GM13977 (cell line): Measurements from ENCODE around the gene MED15.
"Not testable (repeated sequence)": the region's sequence is repeated elsewhere in the genome, so short reads cannot be mapped to it uniquely, and the experiment has no call there.

Experiments
- DNase-seq: peaks from one replicate; pipeline ENCODE4 v3.0.0; 2012; ENCODE audit warnings: low spot score
- in situ Hi-C: fragments of 300-500 bp; cut with MboI; formaldehyde crosslinking; loops from one replicate; pipeline ENCODE4 v1.12.0; 2022; ENCODE audit warnings: low sequenced_read_pairs, low pct_unique_long_range_greater_than_20kb, mixed read lengths, inconsistent platforms; ENCODE audit not compliant: unreplicated experiment
- TF ChIP-seq, protein P1 (sequence below): IDR thresholded peaks from 2 replicates; pipeline ENCODE4 v1.5.1; 2012; ENCODE audit warnings: mild to moderate bottlenecking, control low read depth; ENCODE audit not compliant: insufficient read depth; ENCODE audit errors: extremely low read depth, missing control alignments

The MED15 gene

DNA sequence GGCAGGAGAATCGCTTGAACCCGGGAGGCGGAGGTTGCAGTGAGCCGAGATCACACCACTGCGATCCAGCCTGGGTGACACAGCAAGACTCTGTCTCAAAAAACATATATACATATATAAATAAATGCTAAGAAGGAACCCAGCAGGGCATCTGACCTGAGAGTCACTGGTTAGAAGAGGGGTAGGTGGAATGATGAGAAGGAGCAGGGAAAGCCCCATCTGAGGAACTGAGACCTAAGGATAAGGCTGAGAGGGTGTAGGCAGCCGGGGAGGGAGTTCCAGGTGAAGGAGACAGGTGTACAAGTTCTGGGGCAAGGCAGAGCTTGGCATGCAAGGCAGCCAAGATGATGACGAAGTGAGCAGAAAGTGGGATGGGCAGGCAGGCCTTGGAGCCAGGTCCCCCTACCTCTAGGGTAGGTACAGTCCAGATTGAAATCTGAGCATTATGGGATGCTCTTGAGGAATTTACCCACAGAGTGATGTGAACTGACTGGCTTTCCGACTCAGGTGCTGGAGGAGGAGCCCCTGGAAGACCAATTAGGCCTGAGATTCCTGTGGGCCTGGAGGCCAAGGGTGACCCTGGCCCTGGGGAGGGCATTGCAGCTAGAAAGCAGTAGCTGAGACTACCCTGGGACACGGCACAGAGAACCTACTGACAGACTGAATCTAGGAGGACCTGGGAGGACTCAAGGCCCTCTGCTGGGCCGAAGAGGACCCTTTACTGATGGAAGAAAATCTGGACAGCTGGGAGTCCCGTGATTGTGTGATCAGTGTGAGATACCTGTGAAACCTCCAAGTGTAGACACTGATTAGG, 34.6 kb upstream of the MED15 start:
- in situ Hi-C loops, result no loop called here
- no peak for DNase-seq
- TF ChIP-seq, protein P1, sequence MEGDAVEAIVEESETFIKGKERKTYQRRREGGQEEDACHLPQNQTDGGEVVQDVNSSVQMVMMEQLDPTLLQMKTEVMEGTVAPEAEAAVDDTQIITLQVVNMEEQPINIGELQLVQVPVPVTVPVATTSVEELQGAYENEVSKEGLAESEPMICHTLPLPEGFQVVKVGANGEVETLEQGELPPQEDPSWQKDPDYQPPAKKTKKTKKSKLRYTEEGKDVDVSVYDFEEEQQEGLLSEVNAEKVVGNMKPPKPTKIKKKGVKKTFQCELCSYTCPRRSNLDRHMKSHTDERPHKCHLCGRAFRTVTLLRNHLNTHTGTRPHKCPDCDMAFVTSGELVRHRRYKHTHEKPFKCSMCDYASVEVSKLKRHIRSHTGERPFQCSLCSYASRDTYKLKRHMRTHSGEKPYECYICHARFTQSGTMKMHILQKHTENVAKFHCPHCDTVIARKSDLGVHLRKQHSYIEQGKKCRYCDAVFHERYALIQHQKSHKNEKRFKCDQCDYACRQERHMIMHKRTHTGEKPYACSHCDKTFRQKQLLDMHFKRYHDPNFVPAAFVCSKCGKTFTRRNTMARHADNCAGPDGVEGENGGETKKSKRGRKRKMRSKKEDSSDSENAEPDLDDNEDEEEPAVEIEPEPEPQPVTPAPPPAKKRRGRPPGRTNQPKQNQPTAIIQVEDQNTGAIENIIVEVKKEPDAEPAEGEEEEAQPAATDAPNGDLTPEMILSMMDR, result no peak

- TF ChIP-seq, protein P1, result no peak
- in situ Hi-C loops, result no loop called here
Observed at GRCh38 chr22:20475115-20475436, 32.3 kb upstream of the MED15 start.

DNA sequence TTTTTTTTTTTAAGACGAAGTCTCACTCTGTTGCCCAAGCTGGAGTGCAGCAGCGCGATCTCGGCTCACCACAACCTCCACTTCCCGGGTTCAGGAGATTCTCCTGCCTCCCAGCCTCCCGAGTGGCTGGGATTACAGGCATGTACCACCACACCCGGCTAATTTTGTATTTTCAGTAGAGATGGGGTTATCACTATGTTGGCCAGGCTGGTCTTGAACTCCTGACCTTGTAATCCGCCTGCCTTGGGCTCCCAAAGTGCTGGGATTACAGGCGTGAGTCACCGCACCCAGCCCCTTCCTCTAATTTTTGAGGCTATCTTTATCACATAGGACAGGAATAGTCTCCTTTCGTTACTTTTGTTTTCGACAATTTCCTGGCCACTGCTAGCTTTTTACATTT, 31.8 kb upstream of the MED15 start:
- DNase-seq, in situ Hi-C loops: not testable (repeated sequence)

More at GRCh38 chr22:20475115-20475436, 32.3 kb upstream of the MED15 start:
- DNase-seq, result no peak

DNA sequence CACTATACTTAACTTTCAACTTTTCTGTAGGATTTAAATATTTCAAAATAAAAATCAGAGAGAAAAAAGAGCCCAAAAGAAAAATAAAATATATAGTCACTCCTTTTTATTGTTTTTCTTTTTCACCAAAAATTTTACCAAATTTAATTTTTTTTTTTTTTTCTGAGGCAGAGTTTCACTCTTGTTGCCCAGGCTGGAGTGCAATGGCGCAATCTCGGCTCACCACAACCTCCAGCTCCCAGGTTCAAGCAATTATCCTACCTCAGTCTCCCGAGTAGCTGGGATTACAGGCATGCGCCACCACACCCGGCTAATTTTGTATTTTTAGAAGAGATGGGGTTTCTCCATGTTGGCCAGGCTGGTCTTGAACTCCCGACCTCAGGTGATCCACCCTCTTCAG, 29.4 kb upstream of the MED15 start:
- in situ Hi-C loops, DNase-seq: not testable (repeated sequence)

DNA sequence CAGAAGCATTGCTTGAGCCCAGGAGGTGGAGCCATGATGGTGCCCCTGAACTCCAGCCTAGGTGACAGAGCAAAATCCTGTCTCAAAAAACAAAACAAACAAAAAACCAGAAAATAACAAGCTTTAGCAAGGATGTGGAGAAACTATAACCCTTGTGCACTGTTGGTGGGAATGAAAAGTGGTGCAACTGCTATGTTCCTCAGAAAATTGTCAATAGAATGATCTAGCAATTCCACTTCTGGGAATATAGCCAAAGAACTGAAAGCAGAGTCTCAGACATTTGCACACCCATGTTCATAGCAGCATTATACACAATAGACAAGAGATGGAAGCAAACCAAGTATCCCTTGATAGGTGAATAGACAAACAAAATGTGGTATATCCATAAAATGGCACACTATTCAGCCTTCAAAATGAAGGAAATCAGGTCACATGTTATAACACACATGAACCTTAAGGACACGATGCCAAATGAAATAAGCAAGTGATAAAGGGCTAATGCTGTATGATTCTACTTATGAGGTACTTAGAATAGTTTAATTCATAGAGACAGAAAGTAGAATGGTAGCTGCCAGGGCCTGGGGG, 27.7 kb upstream of the MED15 start:
- TF ChIP-seq, protein P1, result no peak
- in situ Hi-C loops, result no loop called here
- no peak for DNase-seq

DNA sequence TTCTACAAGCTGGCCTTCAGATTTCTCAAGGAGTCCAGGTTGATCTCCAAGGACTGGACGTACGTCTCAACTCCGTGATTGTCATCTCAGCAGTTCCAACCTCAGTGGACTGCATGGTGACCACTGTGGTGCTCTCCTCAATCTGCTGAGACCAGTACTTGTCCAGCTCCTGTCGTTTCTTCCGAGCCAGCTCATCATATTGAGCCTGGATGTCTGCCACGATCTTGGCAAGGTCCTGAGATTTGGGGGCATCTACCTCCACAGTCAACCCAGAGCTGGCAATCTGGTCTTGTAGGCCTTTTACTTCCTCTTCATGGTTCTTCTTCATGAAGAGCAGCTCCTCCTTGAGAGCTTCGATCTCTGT, 24.3 kb upstream of the MED15 start:
- DNase-seq, in situ Hi-C loops: not testable (repeated sequence)

- in situ Hi-C loops, result no loop called here
- no peak for DNase-seq
- TF ChIP-seq, protein P1, result no peak
Observed at GRCh38 chr22:20483771-20484170, 23.6 kb upstream of the MED15 start.

DNA sequence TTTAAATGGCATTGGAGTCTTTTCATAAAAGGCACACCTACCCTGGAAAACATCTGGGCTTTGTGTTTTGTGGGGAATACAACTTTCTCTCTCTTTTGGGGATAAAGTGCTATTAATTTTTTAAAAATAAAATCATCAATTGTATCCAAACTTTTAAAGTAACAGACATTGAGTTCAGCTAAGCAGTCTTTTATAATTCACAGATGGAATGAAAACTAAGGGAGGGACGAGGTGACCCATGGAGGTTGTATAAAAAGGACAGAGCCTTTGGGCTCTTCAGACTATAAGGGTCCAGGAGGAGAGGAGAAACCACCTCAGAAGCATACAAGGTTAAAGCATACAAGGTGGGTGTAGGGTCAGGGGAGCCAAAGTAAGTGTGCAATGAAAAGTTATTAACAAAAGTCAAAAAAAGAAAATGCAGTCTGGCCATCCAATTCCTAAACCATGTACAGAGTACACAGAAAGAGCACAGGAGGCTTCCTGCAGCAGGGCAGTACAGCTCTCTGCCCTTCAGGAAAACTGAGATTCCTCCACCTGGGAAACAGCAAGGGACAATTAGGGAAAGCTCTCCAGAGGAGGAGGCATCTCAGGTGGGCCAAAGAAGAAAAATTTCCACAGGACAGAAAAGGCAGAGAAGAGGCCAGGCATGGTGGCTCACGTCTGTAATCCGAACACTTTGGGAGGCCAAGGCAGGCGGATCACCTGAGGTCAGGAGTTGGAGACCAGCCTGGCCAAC, 22.3 kb upstream of the MED15 start:
- DNase-seq, result no peak
- TF ChIP-seq, protein P1, result no peak
- in situ Hi-C loops, result no loop called here
